Measurements from ENCODE around the gene DOCK3. TPM values are rescaled to one million over a fixed set of nuclear protein-coding genes. Genes with fewer than 3 reads are reported as not detected.

The DOCK3 gene
- polyA plus RNA-seq, 2 of the 4 experiments (the other 2 are of a cell fraction) = 0.40 to 0.46 TPM

DNA sequence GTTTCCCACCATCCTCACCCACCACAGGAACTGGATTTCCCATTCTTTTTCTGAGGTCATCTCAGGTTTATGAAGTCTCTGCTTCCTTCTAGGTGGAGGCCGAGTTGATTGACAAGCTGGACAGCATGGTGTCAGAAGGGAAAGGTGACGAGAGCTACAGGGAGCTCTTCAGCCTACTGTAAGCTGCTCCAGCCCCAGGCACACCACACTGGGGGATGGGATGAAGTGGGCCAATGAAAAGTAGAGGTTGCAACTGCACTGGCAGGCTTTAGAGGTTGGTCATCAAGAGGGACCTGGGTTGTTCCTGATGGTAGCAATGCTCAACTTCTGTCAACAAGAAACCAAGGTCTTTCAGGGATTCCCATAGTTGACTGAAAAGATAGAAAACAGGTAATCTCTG, 655.3 kb downstream of the DOCK3 start:
- ATAC-seq (no peak), FAIRE-seq (no peak), DNase-seq (ENCODE audit: low read depth in 1 of 2, low spot score in 1 of 2) (no peak)
- no peaks in the 10 kb centered on the region for H3K4me1 ChIP-seq
- CTCF ChIA-PET = interaction anchor here (1.4 kb wide), 1 partner anchor 19 kb away, joined by 4 read pairs; no protein-coding TSS in a partner anchor
- POLR2A ChIA-PET = no interaction called here
- WGBS (ENCODE audit: missing lambda C conversion rate) = 33% methylated on average over 2 of the region's 2 CpGs
- TF ChIP-seq, protein P1, sequence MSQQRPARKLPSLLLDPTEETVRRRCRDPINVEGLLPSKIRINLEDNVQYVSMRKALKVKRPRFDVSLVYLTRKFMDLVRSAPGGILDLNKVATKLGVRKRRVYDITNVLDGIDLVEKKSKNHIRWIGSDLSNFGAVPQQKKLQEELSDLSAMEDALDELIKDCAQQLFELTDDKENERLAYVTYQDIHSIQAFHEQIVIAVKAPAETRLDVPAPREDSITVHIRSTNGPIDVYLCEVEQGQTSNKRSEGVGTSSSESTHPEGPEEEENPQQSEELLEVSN (IDR thresholded peaks at IDR 0.05; ENCODE audit: borderline replicate concordance, low read depth) = no peak
- TF ChIP-seq TP53 (CRISPR knock-in tag; IDR thresholded peaks at IDR 0.05) (no peak), KDM5A (IDR thresholded peaks at IDR 0.05) (no peak), RAD21 (conservative IDR thresholded peaks at IDR 0.05 in 1 of 2, IDR thresholded peaks at IDR 0.05 in 1 of 2) (no peak), SREBF2 (IDR thresholded peaks at IDR 0.05) (no peak), CBX2 (IDR thresholded peaks at IDR 0.05; ENCODE audit: borderline replicate concordance, low read depth) (no peak), TFCP2L1 (CRISPR knock-in tag; IDR thresholded peaks at IDR 0.05) (no peak), EHMT2 (IDR thresholded peaks at IDR 0.05; ENCODE audit: low read depth) (no peak), FOXS1 (CRISPR knock-in tag; IDR thresholded peaks at IDR 0.05) (no peak), SMC3 (IDR thresholded peaks at IDR 0.05) (no peak), FOSB (CRISPR knock-in tag; IDR thresholded peaks at IDR 0.05) (no peak), MAFK (IDR thresholded peaks at IDR 0.05; ENCODE audit: partially characterized antibody) (no peak), ZSCAN20 (CRISPR knock-in tag; IDR thresholded peaks at IDR 0.05) (no peak), CEBPB (IDR thresholded peaks at IDR 0.05) (no peak)
- TF ChIP-seq, protein P2, sequence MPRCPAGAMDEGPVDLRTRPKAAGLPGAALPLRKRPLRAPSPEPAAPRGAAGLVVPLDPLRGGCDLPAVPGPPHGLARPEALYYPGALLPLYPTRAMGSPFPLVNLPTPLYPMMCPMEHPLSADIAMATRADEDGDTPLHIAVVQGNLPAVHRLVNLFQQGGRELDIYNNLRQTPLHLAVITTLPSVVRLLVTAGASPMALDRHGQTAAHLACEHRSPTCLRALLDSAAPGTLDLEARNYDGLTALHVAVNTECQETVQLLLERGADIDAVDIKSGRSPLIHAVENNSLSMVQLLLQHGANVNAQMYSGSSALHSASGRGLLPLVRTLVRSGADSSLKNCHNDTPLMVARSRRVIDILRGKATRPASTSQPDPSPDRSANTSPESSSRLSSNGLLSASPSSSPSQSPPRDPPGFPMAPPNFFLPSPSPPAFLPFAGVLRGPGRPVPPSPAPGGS (IDR thresholded peaks at IDR 0.05) = no peak
- TF ChIP-seq, protein P3, sequence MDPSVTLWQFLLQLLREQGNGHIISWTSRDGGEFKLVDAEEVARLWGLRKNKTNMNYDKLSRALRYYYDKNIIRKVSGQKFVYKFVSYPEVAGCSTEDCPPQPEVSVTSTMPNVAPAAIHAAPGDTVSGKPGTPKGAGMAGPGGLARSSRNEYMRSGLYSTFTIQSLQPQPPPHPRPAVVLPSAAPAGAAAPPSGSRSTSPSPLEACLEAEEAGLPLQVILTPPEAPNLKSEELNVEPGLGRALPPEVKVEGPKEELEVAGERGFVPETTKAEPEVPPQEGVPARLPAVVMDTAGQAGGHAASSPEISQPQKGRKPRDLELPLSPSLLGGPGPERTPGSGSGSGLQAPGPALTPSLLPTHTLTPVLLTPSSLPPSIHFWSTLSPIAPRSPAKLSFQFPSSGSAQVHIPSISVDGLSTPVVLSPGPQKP (IDR thresholded peaks at IDR 0.05; ENCODE audit: low read depth, low read length) = no peak
- TF ChIP-seq, protein P4, sequence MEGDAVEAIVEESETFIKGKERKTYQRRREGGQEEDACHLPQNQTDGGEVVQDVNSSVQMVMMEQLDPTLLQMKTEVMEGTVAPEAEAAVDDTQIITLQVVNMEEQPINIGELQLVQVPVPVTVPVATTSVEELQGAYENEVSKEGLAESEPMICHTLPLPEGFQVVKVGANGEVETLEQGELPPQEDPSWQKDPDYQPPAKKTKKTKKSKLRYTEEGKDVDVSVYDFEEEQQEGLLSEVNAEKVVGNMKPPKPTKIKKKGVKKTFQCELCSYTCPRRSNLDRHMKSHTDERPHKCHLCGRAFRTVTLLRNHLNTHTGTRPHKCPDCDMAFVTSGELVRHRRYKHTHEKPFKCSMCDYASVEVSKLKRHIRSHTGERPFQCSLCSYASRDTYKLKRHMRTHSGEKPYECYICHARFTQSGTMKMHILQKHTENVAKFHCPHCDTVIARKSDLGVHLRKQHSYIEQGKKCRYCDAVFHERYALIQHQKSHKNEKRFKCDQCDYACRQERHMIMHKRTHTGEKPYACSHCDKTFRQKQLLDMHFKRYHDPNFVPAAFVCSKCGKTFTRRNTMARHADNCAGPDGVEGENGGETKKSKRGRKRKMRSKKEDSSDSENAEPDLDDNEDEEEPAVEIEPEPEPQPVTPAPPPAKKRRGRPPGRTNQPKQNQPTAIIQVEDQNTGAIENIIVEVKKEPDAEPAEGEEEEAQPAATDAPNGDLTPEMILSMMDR (IDR thresholded peaks at IDR 0.05) = no peak
- TF ChIP-seq, protein P5, sequence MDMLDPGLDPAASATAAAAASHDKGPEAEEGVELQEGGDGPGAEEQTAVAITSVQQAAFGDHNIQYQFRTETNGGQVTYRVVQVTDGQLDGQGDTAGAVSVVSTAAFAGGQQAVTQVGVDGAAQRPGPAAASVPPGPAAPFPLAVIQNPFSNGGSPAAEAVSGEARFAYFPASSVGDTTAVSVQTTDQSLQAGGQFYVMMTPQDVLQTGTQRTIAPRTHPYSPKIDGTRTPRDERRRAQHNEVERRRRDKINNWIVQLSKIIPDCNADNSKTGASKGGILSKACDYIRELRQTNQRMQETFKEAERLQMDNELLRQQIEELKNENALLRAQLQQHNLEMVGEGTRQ (IDR thresholded peaks at IDR 0.05) = no peak
- TF ChIP-seq, protein P6, sequence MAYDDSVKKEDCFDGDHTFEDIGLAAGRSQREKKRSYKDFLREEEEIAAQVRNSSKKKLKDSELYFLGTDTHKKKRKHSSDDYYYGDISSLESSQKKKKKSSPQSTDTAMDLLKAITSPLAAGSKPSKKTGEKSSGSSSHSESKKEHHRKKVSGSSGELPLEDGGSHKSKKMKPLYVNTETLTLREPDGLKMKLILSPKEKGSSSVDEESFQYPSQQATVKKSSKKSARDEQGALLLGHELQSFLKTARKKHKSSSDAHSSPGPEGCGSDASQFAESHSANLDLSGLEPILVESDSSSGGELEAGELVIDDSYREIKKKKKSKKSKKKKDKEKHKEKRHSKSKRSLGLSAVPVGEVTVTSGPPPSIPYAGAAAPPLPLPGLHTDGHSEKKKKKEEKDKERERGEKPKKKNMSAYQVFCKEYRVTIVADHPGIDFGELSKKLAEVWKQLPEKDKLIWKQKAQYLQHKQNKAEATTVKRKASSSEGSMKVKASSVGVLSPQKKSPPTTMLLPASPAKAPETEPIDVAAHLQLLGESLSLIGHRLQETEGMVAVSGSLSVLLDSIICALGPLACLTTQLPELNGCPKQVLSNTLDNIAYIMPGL (CRISPR knock-in tag; IDR thresholded peaks at IDR 0.05; ENCODE audit: borderline replicate concordance) = no peak
- TF ChIP-seq, protein P7, sequence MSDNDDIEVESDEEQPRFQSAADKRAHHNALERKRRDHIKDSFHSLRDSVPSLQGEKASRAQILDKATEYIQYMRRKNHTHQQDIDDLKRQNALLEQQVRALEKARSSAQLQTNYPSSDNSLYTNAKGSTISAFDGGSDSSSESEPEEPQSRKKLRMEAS (IDR thresholded peaks at IDR 0.05) = no peak
- H3K4me3 ChIP-seq = no peak overlapping the region
- H3K27ac ChIP-seq = no peak overlapping the region
- H3K4me2 ChIP-seq = no peak overlapping the region
- H3K9me3 ChIP-seq = no peaks in the 10 kb centered on the region

All from A549 (cell line).